ENCODE results near the gene GLYATL3. TPM values are rescaled to one million over a fixed set of nuclear protein-coding genes. Genes with fewer than 3 reads are reported as not detected.

The GLYATL3 gene
- total and polyA plus RNA-seq, 10 of the 15 experiments (the other 5 are each of a cell fraction or from before 2014, with no cell fraction given): not detected

- intact Hi-C loops (cut with micrococcal nuclease; ENCODE audit: unreplicated experiment): no loop called here
- WGBS (ENCODE audit: insufficient coverage, insufficient replicate concordance, low lambda C conversion rate, missing lambda C conversion rate): 22% methylated on average over 10 of the region's 10 CpGs
- RAD21 ChIA-PET (ENCODE audit: unreplicated experiment): no interaction called here
- Histone ChIP-seq H3K4me3 (no peak overlapping the region), H3K9ac (ENCODE audit: control insufficient read depth, insufficient read depth, low read length) (no peak overlapping the region), H3K27ac (ENCODE audit: control insufficient read depth, insufficient read depth) (no peak overlapping the region), H2AFZ (ENCODE audit: control insufficient read depth, low read depth, low read length) (no peak overlapping the region), H3K36me3 (ENCODE audit: control insufficient read depth in 2 of 2, insufficient read depth in 2 of 2, low read length in 1 of 2) (no peaks in the 10 kb centered on the region), H3K4me1 (ENCODE audit: control insufficient read depth, insufficient read depth, low read length) (no peaks in the 10 kb centered on the region), H3K4me2 (ENCODE audit: control insufficient read depth, insufficient read depth) (no peak overlapping the region), H3K27me3 (replicated peaks in 1 of 2; ENCODE audit: control insufficient read depth in 2 of 2, insufficient read depth in 2 of 2, low read length in 1 of 2) (no peaks in the 10 kb centered on the region), H4K20me1 (ENCODE audit: control insufficient read depth, insufficient read depth) (no peaks in the 10 kb centered on the region), H3K79me2 (ENCODE audit: control insufficient read depth, insufficient read depth, low read length) (no peaks in the 10 kb centered on the region), H3K9me3 (replicated peaks; ENCODE audit: control insufficient read depth, insufficient read depth, low read length) (no peaks in the 10 kb centered on the region)
- no TSS peak for BruUV-seq (replicated peaks)
- in situ Hi-C loops (cut with MboI): no loop called here
- no peak for DNase-seq (ENCODE audit: low read depth, low spot score)
- SMC1A ChIA-PET (ENCODE audit: uncharacterized antibody, unreplicated experiment): no interaction called here
- FAIRE-seq: no peak
- TF ChIP-seq BHLHE40 (IDR thresholded peaks at IDR 0.05; ENCODE audit: borderline replicate concordance in 1 of 2, low read depth in 2 of 2, low read length in 1 of 2): no peak
- TF ChIP-seq, protein P1, sequence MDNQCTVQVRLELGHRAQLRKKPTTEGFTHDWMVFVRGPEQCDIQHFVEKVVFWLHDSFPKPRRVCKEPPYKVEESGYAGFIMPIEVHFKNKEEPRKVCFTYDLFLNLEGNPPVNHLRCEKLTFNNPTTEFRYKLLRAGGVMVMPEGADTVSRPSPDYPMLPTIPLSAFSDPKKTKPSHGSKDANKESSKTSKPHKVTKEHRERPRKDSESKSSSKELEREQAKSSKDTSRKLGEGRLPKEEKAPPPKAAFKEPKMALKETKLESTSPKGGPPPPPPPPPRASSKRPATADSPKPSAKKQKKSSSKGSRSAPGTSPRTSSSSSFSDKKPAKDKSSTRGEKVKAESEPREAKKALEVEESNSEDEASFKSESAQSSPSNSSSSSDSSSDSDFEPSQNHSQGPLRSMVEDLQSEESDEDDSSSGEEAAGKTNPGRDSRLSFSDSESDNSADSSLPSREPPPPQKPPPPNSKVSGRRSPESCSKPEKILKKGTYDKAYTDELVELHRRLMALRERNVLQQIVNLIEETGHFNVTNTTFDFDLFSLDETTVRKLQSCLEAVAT (IDR thresholded peaks at IDR 0.05): no peak
- TF ChIP-seq TARDBP (IDR thresholded peaks at IDR 0.05; ENCODE audit: borderline replicate concordance): no peak
- no peak for TF ChIP-seq ZNF622 (IDR thresholded peaks at IDR 0.05)
- TF ChIP-seq IKZF1 (conservative IDR thresholded peaks at IDR 0.05): no peak
- no peak for TF ChIP-seq NR2C2 (IDR thresholded peaks at IDR 0.05; ENCODE audit: borderline replicate concordance, control insufficient read depth, insufficient read length, low read depth)
- no peak for TF ChIP-seq MEF2B (IDR thresholded peaks at IDR 0.05; ENCODE audit: partially characterized antibody, poor library complexity, severe bottlenecking)
- TF ChIP-seq ZBED1 (IDR thresholded peaks at IDR 0.05; ENCODE audit: borderline replicate concordance): no peak
- TF ChIP-seq BCL11A (IDR thresholded peaks at IDR 0.05; ENCODE audit: low read depth, low read length): no peak
- no peak for TF ChIP-seq ETV6 (conservative IDR thresholded peaks at IDR 0.05 in 1 of 2, IDR thresholded peaks at IDR 0.05 in 1 of 2; ENCODE audit: borderline replicate concordance in 1 of 2, low read depth in 1 of 2)
- TF ChIP-seq ZNF24 (IDR thresholded peaks at IDR 0.05): no peak
- POLR2A ChIA-PET: no interaction called here
- CTCF ChIA-PET: interaction anchor here (1.1 kb wide), 1 partner anchor 15 kb away, joined by 3 read pairs; no protein-coding TSS in a partner anchor
- no peak for ATAC-seq
Measured at GRCh38 chr6:49515485-49516146, 15.9 kb downstream of the GLYATL3 start.
